Mucosa of stomach (tissue), 1 donor: ENCODE results near the gene NMRAL1.

Experiments
- H3K27me3 ChIP-seq: one replicate; pipeline ENCODE4 v1.7.0; 2013; ENCODE audit warnings: mild to moderate bottlenecking, low read length; ENCODE audit not compliant: control insufficient read depth, insufficient read depth
- H3K36me3 ChIP-seq: one replicate; pipeline ENCODE4 v1.7.0; 2013; ENCODE audit warnings: low read length; ENCODE audit not compliant: control insufficient read depth, insufficient read depth
- H3K4me1 ChIP-seq: one replicate; pipeline ENCODE4 v1.7.0; 2013; ENCODE audit warnings: mild to moderate bottlenecking, low read length; ENCODE audit not compliant: control insufficient read depth, insufficient read depth
- H3K4me3 ChIP-seq: one replicate; pipeline ENCODE4 v1.7.0; 2013; ENCODE audit warnings: low read length
- H3K9ac ChIP-seq: one replicate; pipeline ENCODE4 v1.7.0; 2013; ENCODE audit warnings: mild to moderate bottlenecking, low read length, moderate library complexity
- H3K9me3 ChIP-seq: one replicate; pipeline ENCODE4 v1.7.0; 2013; ENCODE audit warnings: mild to moderate bottlenecking, low read length, moderate library complexity; ENCODE audit not compliant: control insufficient read depth
- donor health status: Pancreatic carcinoma.

The NMRAL1 gene

DNA sequence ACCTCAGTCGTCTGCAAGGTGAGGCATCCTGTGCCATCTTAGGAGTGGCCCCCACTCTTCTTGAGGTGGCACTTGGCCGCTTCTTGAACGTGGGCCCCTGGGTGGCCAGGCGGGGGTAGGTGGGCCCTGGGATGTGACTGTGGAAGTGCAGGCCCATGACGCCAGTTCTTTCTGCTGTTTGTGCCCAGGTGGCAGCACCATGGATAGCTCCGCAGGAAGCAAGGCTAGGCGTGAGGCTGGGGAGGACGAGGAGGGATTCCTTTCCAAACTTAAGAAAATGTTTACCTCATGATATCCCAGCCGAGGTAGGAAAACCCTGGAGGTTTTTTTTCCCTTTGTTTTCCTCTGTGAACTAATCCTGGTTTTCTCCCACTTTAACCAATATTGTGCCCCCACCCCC, 19.8 kb downstream of the NMRAL1 start:
- Histone ChIP-seq H3K27me3 (no peaks in the 10 kb centered on the region), H3K4me3 (no peak overlapping the region), H3K4me1 (no peaks in the 10 kb centered on the region), H3K36me3 (peaks cover 7% of the 10 kb centered on the region), H3K9me3 (no peaks in the 10 kb centered on the region), H3K9ac (no peak overlapping the region)

DNA sequence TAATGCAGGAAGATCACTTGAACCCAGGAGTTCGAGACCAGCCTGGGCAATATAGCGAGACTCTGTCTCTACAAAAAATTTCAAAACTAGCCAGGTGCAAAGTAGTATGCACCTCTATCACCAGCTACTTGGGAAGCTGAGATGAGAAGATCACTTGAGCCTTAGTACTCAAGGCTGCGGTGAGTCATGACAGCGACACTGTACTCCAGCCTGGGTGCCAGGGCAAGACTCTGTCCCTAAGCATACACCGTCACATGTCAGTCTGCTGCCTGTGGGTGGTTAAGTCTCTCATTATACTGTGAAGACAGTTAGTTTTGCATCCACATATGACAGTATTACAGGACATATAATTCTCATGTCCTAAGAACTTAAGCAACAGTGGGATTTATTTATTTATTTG, 21.8 kb downstream of the NMRAL1 start:
- Histone ChIP-seq H3K9ac (no peak overlapping the region), H3K4me3 (no peak overlapping the region), H3K27me3 (no peaks in the 10 kb centered on the region), H3K9me3 (no peaks in the 10 kb centered on the region), H3K36me3 (peaks cover 7% of the 10 kb centered on the region), H3K4me1 (no peaks in the 10 kb centered on the region)

DNA sequence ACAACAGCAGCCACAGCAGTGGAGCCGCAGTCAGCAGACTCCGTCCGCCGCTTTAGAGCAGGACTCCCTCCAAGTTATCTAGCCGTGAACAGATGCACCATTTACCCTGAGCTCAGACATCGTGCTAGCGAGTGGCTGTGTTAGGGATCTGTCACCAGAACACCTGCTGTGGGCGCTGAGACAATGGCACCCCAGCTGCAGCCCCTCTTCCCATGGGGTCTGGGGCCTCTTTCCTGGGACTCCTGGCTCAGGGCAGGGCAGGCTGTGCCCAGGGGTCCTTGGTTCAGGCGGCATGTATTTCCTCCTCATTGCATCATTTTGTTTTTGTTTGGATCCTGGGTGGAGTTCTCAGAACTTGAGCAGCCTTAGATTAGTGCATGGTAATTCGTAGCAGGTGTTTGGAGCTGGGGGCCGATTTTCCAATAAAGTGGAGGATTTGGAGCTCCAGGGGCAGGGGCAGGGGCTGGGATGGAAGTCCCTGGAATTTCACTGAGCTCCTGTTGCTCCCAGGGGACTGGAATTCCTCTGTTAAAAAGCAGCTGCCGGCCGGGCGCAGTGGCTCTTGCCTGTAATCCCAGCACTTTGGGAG, 23.4 kb downstream of the NMRAL1 start:
- no peak overlapping the region for H3K4me3 ChIP-seq
- no peak overlapping the region for H3K9ac ChIP-seq
- H3K4me1 ChIP-seq, result no peaks in the 10 kb centered on the region
- H3K36me3 ChIP-seq, result peaks cover 5% of the 10 kb centered on the region
- H3K9me3 ChIP-seq, result no peaks in the 10 kb centered on the region
- H3K27me3 ChIP-seq, result no peaks in the 10 kb centered on the region

DNA sequence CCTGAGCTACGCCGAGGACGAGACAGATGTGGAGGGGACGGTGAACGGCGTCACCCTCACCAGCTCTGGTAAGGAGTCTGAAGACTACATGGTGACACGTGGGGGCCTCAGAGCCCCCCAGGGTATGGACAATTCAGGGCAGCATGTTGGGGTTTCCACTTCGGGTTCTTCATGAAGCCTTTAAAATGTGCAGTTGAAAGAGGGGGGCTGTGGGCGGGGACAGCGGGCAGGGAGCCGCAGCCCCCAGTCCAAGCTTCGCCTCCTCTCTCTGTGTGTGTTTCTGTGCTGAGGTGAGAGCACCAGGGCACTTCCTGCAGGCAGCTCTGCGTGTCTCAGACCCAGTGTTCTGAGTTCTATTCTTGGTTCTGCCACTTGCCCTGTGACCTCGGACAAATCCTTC, 24.0 kb downstream of the NMRAL1 start:
- H3K4me1 ChIP-seq, result no peaks in the 10 kb centered on the region
- H3K27me3 ChIP-seq, result no peaks in the 10 kb centered on the region
- no peak overlapping the region for H3K9ac ChIP-seq
- no peak overlapping the region for H3K4me3 ChIP-seq
- no peaks in the 10 kb centered on the region for H3K36me3 ChIP-seq
- H3K9me3 ChIP-seq, result no peaks in the 10 kb centered on the region

DNA sequence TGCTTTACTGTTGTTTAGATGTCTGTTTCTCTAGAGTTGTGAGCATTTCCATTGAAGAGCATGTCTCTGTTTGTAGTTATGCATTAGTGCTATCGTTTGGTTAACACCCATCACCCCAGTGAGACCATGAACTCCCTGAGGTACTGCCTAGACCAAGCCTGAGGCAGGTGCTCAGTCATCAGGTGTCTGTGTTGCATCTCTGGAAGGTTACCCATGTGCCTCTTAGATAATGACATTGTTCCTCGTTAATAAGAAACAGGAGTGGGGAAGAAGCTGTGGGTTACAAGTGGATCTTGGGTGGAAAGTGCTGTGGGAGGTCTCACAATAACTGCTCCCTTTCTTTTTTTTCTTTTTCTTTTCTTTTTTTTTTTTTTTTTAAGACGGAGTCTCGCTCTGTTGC, 30.4 kb downstream of the NMRAL1 start:
- no peak overlapping the region for H3K9ac ChIP-seq
- no peaks in the 10 kb centered on the region for H3K36me3 ChIP-seq

DNA sequence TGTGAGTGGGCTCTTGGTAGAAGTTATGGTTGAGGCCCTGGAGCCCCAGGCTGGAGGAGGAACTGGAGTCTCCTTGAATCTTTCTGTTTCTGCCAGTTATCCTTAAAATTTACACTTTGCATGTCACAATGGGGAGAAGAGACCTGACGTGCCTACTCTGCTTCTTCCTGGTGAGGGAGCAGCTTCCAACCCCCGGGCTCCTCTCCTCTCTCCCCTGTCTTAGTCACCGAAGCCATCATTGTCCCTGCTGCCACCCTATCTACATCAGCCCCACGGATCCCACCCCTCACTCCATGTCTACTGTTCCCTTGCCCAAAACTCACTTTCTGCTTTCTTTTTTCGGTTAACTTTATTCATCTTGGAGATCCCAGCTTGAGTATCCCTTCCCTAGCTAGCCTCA, 31.2 kb downstream of the NMRAL1 start:
- H3K9ac ChIP-seq, result no peak overlapping the region
- H3K4me1 ChIP-seq, result no peaks in the 10 kb centered on the region
- H3K9me3 ChIP-seq, result no peaks in the 10 kb centered on the region
- H3K36me3 ChIP-seq, result no peaks in the 10 kb centered on the region
- H3K4me3 ChIP-seq, result no peak overlapping the region
- H3K27me3 ChIP-seq, result no peaks in the 10 kb centered on the region

More for the DNA sequence above, 30.4 kb downstream of the NMRAL1 start:
- Histone ChIP-seq H3K4me3 (no peak overlapping the region), H3K27me3 (no peaks in the 10 kb centered on the region), H3K9me3 (no peaks in the 10 kb centered on the region), H3K4me1 (no peaks in the 10 kb centered on the region)

DNA sequence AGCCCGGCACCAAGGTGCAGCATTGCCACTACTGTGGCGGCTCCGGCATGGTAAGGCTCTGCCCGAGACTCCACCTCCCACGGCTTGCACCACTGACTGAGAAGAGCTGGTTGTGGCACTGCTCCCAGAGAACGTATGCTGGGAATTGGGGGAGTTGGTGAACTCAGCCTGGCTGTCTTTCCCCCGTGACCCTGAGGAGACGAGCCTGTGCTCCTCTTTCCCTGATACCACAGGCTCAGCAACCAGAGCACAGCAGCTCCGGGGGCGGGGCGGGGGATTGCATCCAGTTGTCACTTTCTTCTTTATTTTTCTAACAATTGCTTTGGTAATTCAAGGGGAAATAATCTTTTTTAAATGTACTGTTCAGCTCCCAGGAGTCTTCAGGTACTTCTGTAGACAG, 32.1 kb downstream of the NMRAL1 start:
- no peaks in the 10 kb centered on the region for H3K36me3 ChIP-seq
- H3K4me3 ChIP-seq, result no peak overlapping the region
- no peak overlapping the region for H3K9ac ChIP-seq
- no peaks in the 10 kb centered on the region for H3K9me3 ChIP-seq
- H3K27me3 ChIP-seq, result no peaks in the 10 kb centered on the region
- no peaks in the 10 kb centered on the region for H3K4me1 ChIP-seq

DNA sequence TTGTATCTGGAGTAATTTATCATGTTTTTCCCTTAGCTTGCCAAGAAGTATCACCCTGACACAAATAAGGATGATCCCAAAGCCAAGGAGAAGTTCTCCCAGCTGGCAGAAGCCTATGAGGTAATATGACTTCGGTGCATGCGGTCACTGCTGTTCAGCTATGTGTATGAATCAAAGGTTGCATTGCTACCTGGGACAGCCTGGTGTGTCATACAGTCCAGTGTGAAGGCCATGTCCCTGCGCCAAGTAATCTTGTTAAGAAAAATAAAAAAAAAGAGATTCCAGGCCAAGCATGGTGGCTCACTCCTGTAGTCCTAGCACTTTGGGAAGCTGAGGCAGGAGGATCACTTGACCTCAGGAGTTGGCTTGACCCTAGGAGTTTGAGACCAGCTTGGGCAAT, 37.1 kb downstream of the NMRAL1 start:
- Histone ChIP-seq H3K4me3 (no peak overlapping the region), H3K9me3 (no peaks in the 10 kb centered on the region), H3K27me3 (no peaks in the 10 kb centered on the region), H3K4me1 (no peaks in the 10 kb centered on the region), H3K36me3 (no peaks in the 10 kb centered on the region), H3K9ac (no peak overlapping the region)

DNA sequence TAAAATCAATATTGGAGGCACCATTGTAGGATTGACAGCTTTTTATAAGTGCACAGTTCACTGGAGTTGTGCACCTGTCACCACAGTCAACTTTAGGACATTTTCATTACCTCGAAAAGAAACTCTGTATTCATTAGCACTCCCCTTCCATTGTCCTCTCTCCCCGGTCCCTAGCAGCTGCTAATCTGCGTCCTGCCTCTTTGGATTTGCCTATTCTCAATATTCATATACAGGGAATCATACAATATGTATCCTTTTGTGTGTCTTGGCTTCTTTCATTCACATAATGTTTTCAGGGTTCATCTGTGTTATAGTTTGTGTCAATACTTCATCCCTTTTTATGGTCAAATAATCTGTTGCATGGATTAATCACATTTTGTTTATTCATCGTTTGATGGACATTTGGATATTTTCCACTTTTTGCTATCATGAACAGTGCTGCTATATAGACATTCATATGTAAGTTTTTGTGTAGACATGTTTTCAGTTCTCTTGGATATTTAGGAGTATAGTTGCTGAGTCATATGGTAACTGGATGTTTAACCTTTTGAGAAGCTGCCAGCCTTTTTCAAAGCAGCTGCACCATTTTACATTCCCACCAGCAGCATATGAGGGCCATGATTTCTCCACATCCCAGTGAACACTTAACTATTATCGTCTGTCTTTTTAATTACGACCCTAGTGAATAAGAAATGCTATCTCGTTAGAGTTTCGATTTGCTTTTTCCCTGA, 38.9 kb downstream of the NMRAL1 start:
- no peak overlapping the region for H3K9ac ChIP-seq
- H3K27me3 ChIP-seq, result no peaks in the 10 kb centered on the region
- H3K36me3 ChIP-seq, result no peaks in the 10 kb centered on the region
- no peaks in the 10 kb centered on the region for H3K4me1 ChIP-seq
- H3K4me3 ChIP-seq, result no peak overlapping the region
- no peaks in the 10 kb centered on the region for H3K9me3 ChIP-seq

DNA sequence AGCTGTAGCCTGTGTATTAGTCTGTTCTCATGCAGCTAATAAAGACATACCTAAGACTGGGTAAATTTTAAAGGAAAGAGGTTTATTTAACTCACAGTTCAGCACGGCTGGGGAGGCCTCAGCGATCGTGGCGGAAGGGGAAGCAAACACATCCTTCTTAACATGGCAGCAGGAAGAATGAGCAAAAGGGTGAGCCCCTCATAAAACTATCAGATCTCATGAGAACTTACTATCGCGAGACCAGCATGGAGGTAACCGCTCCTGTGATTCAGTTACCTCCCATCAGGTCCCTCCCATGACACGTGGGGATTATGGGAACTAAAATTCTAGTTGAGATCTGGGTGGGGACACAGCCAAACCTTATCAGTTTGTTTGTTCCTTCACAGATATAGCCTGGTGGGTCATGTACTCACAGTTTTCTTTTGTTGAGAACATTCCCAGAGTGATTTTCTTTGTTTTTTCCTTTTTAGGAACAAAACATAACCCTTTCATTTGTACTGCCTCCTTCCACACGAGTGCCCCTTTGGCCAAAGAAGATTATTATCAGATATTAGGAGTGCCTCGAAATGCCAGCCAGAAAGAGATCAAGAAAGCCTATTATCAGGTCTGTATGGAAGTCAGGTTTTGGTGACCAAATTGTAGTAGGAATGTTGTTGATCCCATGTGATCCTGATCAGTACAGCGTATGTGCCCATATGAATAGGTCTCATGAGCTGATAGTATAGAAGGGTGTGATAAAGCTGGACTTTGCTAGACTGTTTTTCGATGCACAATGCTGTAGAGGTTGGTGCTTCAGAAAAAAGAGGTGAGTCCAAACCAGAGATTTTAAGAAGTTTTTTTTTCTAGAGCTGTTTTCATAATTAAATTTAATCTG, 40.3 kb downstream of the NMRAL1 start:
- Histone ChIP-seq H3K27me3 (no peaks in the 10 kb centered on the region), H3K9ac (no peak overlapping the region), H3K36me3 (no peaks in the 10 kb centered on the region), H3K9me3 (no peaks in the 10 kb centered on the region), H3K4me3 (no peak overlapping the region), H3K4me1 (no peaks in the 10 kb centered on the region)

DNA sequence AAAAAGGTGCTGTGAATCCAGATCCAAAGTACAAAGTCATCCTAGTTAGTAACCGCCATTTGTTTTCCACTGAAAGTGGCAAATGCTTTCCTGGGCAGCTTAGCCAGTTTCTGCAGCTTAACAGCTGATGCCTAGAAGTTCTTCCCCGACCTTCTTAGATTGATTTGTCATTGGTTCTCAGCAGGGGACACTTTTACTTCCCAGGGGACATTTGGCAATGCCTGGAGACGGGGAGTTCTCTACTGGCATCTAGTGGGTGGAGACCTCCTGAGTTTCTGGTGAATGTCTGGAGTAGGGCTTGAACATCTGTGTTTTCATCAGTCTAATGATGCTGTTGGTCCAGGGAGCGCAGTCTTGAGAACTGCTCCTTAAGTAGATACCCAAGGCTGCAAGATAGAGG, 41.2 kb downstream of the NMRAL1 start:
- Histone ChIP-seq H3K4me1 (no peaks in the 10 kb centered on the region), H3K4me3 (no peak overlapping the region), H3K36me3 (no peaks in the 10 kb centered on the region), H3K27me3 (no peaks in the 10 kb centered on the region), H3K9ac (no peak overlapping the region), H3K9me3 (no peaks in the 10 kb centered on the region)

DNA sequence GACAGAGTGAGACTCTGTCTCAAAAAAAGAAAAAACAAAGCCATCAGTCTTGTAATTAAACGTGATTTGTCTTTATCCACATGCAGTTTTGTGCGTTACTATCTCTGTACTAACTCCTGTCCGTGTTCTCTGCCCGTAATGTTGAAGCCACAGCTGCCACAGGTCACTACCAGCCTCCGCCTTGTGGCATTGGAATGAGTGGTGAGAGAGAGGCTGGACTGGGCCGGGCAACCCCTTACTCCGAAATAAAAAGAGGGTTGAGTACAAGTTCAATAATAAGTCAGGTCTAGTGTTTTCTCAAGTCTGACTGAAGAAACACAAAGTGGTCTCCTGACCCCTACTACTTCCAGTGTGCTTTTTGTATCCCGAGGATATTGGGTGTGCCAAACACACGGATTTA, 43.4 kb downstream of the NMRAL1 start:
- Histone ChIP-seq H3K4me3 (no peak overlapping the region), H3K27me3 (no peaks in the 10 kb centered on the region), H3K36me3 (no peaks in the 10 kb centered on the region), H3K9ac (no peak overlapping the region), H3K4me1 (peaks cover 11% of the 10 kb centered on the region), H3K9me3 (no peaks in the 10 kb centered on the region)
